Panc1 (cell line): Measurements from ENCODE around the gene KCNIP3. TPM values are rescaled to one million over a fixed set of nuclear protein-coding genes. Genes with fewer than 3 reads are reported as not detected.
A peak's percentile ranks its signal among the peaks of the same experiment; 100 is the strongest.

Experiments used
- ATAC-seq: fragments of 200-7000 bp; cut with Tn5 transposase; 2 replicates; pipeline ENCODE4 v1.9.1; 2020; ENCODE audit warnings: mild to moderate bottlenecking, moderate library complexity
- BruUV-seq: library from RNA; stranded (reverse); fragments of 400-500 nt; replicated peaks from 2 replicates; lab custom pipeline; 2021; lab: Mats Ljungman, UMichigan
- CTCF ChIA-PET: fragments of 300-600 bp; sonication (Branson Sonifier 250); formaldehyde crosslinking; loops from one replicate; lab custom pipeline; 2022; ENCODE audit warnings: antibody characterized with exemption; lab: Charles Lee
- POLR2A ChIA-PET: fragments of 300-600 bp; sonication (Branson Sonifier 250); formaldehyde crosslinking; loops from one replicate; lab custom pipeline; 2022; ENCODE audit warnings: antibody characterized with exemption; lab: Charles Lee
- DNase-seq: peaks from one replicate; pipeline ENCODE4 v3.0.0-alpha.2; 2010; ENCODE audit warnings: low read depth, low spot score
- H3K27ac ChIP-seq: 2 replicates; pipeline ENCODE4 v1.5.1; 2011; ENCODE audit warnings: mild to moderate bottlenecking, low read length, inconsistent platforms
- H3K27me3 ChIP-seq: fragments of 200-500 bp; sonication (Bioruptor generic); 2 replicates; pipeline ENCODE4 v1.6.0; 2014; ENCODE audit warnings: low read length, inconsistent platforms; ENCODE audit not compliant: control insufficient read depth, insufficient read depth
- H3K36me3 ChIP-seq: fragments of 200-500 bp; sonication (Bioruptor generic); 2 replicates; pipeline ENCODE4 v1.5.1; 2014; ENCODE audit warnings: inconsistent platforms, mild to moderate bottlenecking, low read length, moderate library complexity; ENCODE audit not compliant: control insufficient read depth, insufficient read depth
- H3K4me1 ChIP-seq: 2 replicates; pipeline ENCODE4 v1.5.1; 2011; ENCODE audit warnings: inconsistent platforms, mild to moderate bottlenecking, low read length, moderate library complexity; ENCODE audit not compliant: control insufficient read depth, insufficient read depth
- H3K4me3 ChIP-seq, 2 experiments: 2 replicates each; pipeline ENCODE4 v1.5.1; 2011 to 2012; ENCODE audit warnings: low read depth in 2 of 2, low read length in 2 of 2, mild to moderate bottlenecking in 2 of 2, inconsistent platforms in 1 of 2, moderate library complexity in 1 of 2
- H3K9me3 ChIP-seq: fragments of 200-500 bp; sonication (Bioruptor generic); 2 replicates; pipeline ENCODE4 v1.5.1; 2014; ENCODE audit warnings: low read depth, mild to moderate bottlenecking, inconsistent platforms, low read length, moderate library complexity; ENCODE audit not compliant: control insufficient read depth, insufficient read depth
- CTCF ChIP-seq: fragments of 450-650 bp; IDR thresholded peaks from 2 replicates; pipeline ENCODE4 v1.5.1; 2017; ENCODE audit warnings: mild to moderate bottlenecking
- POLR2AphosphoS5 ChIP-seq: IDR thresholded peaks from 2 replicates; pipeline ENCODE4 v1.6.1; 2012; ENCODE audit warnings: mild to moderate bottlenecking, low read depth, low read length, moderate library complexity
- REST ChIP-seq, 2 experiments: IDR thresholded peaks; 2 replicates each; pipeline ENCODE4 v1.6.1; 2011 to 2012; ENCODE audit warnings: low read depth in 2 of 2, control low read depth in 1 of 2, low read length in 1 of 2, mild to moderate bottlenecking in 1 of 2, moderate library complexity in 1 of 2; ENCODE audit not compliant: insufficient read depth in 1 of 2
- SIN3A ChIP-seq: IDR thresholded peaks from 2 replicates; pipeline ENCODE4 v1.6.1; 2012; ENCODE audit warnings: low read depth, mild to moderate bottlenecking, low read length, moderate library complexity, borderline replicate concordance; ENCODE audit not compliant: insufficient read depth
- TCF7L2 ChIP-seq: IDR thresholded peaks from 2 replicates; pipeline ENCODE4 v1.6.1; 2011; ENCODE audit warnings: mild to moderate bottlenecking, low read depth, low read length, inconsistent platforms
- in situ Hi-C: cut with HindIII; loops from 2 replicates; pipeline ENCODE4 v1.10.0; 2016; ENCODE audit warnings: low sequenced_read_pairs, low pct_unique_long_range_greater_than_20kb
- intact Hi-C: fragments of 100-400 bp; cut with micrococcal nuclease; formaldehyde crosslinking; loops from one replicate; pipeline ENCODE4 v1.10.0; 2022; ENCODE audit not compliant: unreplicated experiment
- total RNA-seq: library from RNA; stranded (reverse); gene quantifications from one replicate; pipeline ENCODE4 v1.2.1, GENCODE V29; 2021; ENCODE audit not compliant: unreplicated experiment

KCNIP3 gene
- total RNA-seq, 1 experiment from 2014 or later = 17.5 TPM

GRCh38 chr2:95326433-95327140 is 29.4 kb downstream of the KCNIP3 start:
- peaks cover 15% of the 10 kb centered on the region for H3K4me1 ChIP-seq
- no peak for TF ChIP-seq POLR2AphosphoS5
- no peak for TF ChIP-seq TCF7L2
- TF ChIP-seq SIN3A = no peak
- TF ChIP-seq REST (IDR thresholded peaks at IDR 0.05; ENCODE audit: insufficient read depth in 1 of 2, low read depth in 2 of 2, low read length in 1 of 2) = no peak
- TF ChIP-seq CTCF = no peak
- H3K4me3 ChIP-seq = no peak overlapping the region
- POLR2A ChIA-PET = no interaction called here
- CTCF ChIA-PET = no interaction called here
- H3K36me3 ChIP-seq = no peaks in the 10 kb centered on the region
- no peak for ATAC-seq
- BruUV-seq = no TSS peak
- H3K27ac ChIP-seq = no peak overlapping the region
- in situ Hi-C loops = no loop called here
- intact Hi-C loops = no loop called here
- H3K27me3 ChIP-seq = no peaks in the 10 kb centered on the region
- no peak for DNase-seq
- H3K9me3 ChIP-seq = no peaks in the 10 kb centered on the region

GRCh38 chr2:95327861-95328260 is 30.7 kb downstream of the KCNIP3 start:
- Histone ChIP-seq H3K27me3 (no peaks in the 10 kb centered on the region), H3K9me3 (no peaks in the 10 kb centered on the region), H3K4me3 (no peak overlapping the region), H3K4me1 (peaks cover 23% of the 10 kb centered on the region), H3K36me3 (no peaks in the 10 kb centered on the region), H3K27ac (peak overlapping the region; percentile 23; the same call in 1 of the 2 replicates)
- ATAC-seq = no peak
- intact Hi-C loops (no loop called here), in situ Hi-C loops (no loop called here)
- ChIA-PET CTCF (no interaction called here), POLR2A (no interaction called here)
- BruUV-seq = no TSS peak
- TF ChIP-seq REST (IDR thresholded peaks at IDR 0.05; ENCODE audit: insufficient read depth in 1 of 2, low read depth in 2 of 2, low read length in 1 of 2) = no peak
- no peak for TF ChIP-seq SIN3A
- no peak for TF ChIP-seq TCF7L2
- TF ChIP-seq CTCF = no peak
- no peak for TF ChIP-seq POLR2AphosphoS5
- no peak for DNase-seq
